Measurements from ENCODE around the gene PTPRC.

Gene PTPRC

DNA sequence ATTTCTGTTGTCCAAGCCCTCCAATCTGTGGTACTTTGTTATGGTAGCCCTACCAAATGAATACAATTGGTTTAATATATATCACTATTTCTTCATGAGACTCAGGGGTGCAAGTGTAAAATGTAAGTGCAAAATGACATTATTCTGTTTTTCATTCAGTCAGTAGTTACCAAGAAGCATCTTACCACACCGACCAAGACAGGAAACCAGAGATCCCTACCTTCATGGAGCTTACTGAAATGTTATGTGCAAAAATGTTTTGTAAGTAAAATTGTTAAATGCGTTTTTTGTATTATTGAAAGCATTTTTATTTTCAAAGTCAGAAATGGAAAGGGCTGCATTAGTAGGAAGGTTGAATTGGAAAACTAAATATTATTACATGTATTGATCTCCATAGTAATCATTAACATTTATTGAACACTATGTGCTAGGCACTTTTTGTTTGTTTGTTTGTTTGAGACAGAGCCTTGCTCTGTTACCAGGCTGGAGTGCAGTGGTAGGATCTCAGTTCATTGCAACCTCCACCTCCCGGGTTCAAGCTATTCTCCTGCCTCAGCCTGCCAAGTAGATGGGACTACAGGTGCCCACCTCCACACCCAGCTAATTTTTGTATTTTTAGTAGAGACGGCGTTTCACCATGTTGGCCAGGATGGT, 166.8 kb downstream of the PTPRC start:
- no peak for DNase-seq (ENCODE audit: low spot score)
- no peak for FAIRE-seq

DNA sequence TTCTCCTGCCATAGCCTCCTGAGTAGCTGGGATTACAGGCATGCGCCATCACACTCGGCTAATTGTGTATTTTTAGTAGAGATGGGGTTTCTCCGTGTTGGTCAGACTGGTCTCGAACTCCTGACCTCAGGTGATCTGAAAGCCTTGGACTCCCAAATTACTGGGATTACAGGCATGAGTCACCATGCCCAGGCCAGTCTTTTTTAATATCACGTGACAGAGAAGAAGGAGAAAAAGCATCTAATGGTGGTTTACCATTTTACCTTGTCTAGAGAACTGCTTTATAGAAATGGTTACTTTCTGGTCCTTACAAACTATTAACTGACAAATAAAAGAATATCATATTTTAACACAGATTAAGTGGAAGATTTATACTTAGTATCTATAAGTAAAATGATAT, 168.0 kb downstream of the PTPRC start:
- DNase-seq (ENCODE audit: low spot score) (no peak), FAIRE-seq (no peak)
